Anterior cingulate cortex (tissue), 58 donors: Measurements from ENCODE around the gene OLFML3.

Source experiments
- DNase-seq, 58 donors: peaks; one replicate each; lab custom pipeline; 2025; lab: John Stamatoyannopoulos, UW

Gene OLFML3, protein sequence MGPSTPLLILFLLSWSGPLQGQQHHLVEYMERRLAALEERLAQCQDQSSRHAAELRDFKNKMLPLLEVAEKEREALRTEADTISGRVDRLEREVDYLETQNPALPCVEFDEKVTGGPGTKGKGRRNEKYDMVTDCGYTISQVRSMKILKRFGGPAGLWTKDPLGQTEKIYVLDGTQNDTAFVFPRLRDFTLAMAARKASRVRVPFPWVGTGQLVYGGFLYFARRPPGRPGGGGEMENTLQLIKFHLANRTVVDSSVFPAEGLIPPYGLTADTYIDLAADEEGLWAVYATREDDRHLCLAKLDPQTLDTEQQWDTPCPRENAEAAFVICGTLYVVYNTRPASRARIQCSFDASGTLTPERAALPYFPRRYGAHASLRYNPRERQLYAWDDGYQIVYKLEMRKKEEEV

DNA sequence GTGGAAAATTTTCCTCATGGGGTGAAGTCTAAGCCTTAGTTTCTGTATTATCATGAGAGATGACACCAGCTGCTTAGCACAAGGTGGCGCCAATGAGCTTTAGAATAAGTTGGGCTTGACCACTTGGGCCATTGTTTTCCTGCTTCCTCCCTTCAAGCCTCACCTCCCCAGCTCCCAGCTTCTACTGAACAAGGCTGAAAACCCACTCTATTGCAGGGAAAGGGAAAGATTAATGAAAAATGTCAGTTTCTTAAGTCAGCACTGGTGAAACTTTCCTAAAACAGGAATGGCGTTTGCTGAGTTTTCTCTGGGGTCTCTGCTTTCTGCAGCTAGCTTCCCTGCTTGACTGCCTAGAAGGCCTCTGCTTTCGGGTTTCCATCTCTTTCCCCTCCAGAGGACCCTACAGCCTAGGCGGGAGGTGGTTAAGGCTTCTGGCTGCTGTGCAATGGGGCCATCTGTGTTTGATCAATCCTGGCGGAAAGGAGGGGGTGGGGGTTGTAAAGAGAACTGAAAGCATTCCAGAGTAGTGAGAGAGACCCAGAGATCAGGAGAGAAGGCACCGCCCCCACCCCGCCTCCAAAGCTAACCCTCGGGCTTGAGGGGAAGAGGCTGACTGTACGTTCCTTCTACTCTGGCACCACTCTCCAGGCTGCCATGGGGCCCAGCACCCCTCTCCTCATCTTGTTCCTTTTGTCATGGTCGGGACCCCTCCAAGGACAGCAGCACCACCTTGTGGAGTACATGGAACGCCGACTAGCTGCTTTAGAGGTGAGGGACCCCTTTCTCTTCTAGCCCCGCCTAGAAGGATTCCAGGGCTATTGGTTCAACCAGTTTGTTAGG is at the start of gene OLFML3:
TSS of gene OLFML3 (plus strand) at position 612 of the 840 bp plus-strand sequence. CDS start at position 655, 43 bp downstream.
- DNase-seq = peak in 49 of 58 donors; percentile 22 to 86 (median 58)

DNA sequence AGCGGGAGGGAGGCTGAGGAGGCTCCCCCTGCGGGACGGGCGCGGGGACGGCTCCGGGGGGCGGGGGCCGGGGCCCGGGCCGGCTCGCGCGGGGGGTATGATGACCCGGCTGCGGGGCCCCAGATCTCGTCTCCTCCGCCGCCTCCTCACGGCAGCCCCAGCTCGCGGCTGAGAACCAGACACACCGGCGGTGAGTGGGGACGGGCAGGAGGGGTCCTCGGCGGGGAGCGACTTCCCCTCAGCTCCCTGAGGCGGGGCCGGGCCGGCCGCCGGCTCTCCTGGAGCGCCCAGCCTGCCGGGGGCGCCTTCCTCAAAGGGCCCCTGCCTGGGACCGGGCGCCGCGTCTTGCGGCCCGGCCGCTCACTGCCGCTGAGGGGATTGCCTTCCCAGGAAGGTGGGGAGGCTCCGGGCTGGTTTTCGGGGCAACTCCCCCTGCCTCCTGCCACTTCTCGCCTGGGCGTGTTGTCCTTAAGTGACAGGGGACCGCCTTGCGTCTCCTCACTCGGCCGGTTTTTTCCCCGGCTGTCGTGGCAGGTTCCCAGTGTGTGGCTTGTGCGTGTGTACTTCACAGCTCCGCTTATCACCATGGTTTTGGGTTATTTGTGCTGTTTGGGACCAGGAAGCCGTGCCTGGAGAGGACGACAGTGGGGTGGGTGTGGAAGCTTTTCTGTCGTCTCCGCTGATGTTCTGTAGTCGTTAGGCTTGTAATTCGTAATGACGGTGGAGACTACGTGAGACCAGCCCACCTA is 49.4 kb upstream of the OLFML3 start:
- peak in 34 of 58 donors; percentile 9 to 78 (median 56) for DNase-seq

DNA sequence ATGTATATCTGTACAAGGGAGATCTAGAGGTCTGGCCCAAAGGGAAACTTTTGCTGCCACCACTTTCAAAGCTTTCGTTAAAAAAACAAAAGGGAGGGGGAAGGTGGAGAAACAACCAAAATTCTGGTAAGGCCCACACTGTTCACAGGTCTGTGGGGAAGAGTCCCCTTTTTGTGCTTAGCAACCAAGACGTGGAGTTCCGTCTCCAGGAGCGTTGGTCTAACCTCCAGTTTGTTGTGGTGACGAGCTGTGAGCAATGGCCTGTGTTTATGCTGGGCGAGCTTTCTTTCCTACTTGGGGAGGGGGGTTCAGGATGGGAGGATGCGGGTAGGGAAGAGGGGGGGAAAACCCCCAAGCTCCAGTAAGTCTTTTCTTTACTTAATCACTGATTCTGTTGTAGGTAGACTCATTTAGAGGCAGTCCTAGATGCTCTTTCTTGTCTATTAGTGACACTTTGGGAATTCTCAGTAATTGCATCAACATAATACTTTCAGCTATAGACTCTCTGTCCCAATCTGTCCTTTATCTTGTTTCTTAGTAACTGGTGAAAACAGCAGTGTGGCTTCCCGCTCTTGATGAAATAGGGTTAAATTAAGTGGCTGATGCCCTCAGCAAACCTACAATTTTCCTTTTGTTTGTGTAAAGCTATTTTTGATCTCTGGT is 48.6 kb upstream of the OLFML3 start:
- peak in 2 of 58 donors; percentile 7 to 24 for DNase-seq

DNA sequence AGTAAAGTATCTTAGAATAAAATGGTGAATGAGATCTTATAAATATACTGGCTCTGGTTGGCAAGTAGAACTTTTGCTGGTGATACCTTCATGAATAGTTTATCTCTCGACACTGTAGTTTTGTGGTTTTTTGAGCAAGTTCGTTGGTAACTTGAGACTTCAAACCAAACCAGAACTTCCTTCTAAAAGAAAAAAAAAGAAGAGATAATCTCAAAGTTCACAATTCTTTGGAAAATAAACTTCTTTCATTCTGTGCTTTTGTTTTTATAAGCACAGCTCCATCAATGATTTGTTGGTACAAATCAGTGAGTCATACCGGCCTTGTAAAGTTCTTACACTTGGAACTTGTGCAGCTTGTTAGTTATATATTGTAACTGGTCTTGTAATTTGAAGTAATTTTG is 47.8 kb upstream of the OLFML3 start:
- DNase-seq = no peak

DNA sequence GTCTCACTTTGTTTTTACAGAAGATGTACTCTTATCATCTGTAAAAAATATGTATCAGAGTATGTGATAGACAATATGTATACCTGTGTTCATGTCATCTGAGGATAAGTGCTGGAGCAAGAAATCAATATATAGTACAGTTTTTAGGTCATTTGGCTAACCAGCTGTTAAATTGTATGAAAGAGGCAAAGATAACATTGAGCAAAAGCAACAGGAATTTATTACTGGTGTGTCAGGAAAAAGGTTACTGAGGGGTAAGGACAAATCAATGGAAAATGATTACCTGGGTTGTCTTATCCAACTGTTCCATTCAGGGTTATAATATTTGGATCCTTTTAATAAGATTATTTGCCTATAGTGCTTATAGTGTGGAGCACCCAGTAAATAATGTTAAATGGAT is 45.3 kb upstream of the OLFML3 start:
- DNase-seq = no peak

DNA sequence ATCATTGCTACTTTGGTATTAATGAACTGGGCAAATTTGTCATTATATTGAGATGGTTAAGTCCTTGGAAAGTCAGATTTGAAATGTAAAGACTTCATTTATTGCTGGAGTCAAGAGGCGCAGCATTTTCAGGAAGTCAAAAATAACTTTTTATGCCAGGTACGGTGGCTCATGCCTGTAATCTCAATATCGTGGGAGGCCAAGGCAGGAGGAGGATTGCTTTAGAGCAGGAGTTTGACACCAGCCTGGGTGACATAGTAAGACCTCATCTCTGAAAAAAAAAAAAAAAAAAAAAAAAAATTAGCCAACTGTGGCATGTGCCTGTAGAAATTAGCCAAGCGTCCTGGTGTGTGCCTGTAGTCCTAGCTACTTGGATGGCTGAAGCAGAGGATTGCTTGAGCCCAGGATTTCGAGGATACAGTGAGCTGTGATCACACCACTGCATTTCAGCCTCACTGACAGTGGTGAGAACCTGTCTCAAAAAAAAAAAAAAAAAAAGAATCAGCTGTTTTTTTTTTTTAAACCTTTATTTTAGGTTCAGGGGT is 44.7 kb upstream of the OLFML3 start:
- no peak for DNase-seq

DNA sequence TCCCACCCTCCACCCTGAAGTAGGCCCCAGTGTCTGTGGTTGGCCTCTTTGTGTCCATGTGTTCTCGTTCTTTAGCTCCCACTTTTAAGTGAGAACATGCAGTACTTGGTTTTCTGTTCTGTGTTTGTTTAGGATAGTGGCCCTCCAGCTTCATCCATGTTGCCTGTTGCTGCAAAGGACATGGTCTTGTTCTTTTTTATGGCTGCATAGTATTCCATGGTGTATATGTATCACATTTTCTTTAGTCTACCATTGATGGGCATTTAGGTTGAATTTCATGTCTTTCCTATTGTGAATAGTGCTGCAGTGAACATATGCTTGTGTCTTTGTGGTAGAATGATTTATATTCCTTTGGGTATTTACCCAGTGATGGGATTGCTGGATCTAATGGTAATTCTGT is 44.1 kb upstream of the OLFML3 start:
- no peak for DNase-seq

DNA sequence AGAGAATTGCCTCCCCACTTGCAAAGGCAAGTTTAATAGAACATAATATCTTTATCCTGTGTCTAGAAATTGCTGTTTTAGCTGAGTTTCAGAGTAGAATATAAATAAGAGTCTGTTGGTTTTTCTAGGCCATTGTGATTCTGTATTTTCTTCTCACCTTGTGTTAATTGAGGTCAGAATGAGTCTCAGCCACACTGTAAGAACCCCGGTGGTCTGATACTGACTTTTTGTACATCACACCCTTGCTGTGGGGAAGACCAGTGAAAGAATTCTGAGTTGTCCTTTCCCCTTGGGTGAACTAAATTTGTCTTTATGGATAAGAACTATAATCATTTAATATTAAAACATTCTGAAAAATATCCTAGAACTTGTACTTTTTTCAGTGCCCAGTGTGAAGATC is 43.3 kb upstream of the OLFML3 start:
- no peak for DNase-seq

DNA sequence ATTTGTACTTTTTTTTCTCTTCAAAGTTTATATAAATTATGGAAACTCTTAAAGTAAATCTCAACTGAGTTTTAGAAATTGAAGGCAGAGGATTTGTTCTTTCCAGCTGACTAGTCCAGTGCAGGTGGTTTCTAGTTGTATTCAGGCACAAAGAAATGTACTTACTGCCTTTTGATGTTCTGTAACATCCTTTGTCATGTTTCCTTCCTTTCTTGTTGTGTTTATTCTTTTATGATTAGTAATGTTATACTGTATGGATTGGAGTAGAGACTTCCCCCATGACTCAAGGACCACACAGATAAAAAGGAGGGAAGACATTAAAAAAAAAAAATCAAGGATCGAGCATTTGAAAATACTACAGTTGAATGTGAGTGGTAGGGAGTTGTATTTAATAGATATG is 42.1 kb upstream of the OLFML3 start:
- DNase-seq = no peak

DNA sequence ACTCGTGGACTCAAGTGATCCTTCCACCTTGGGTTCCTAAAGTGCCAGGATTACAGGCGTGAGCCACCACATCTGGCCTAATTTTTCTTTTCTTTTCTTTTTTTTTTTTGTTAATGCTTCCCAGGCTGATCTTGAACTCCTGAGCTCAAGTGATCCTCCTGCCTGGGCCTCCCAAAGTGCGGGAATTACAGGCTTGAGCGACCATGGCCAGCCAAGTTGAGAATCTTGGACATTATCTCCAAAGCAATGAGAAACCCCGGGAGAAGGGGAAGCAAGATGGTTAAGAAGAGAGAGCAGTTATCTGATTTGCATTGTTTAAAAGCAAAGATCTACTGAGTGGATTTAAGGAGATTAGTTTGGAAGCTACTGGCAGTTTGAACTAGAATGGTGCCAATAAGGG is 41.1 kb upstream of the OLFML3 start:
- no peak for DNase-seq

DNA sequence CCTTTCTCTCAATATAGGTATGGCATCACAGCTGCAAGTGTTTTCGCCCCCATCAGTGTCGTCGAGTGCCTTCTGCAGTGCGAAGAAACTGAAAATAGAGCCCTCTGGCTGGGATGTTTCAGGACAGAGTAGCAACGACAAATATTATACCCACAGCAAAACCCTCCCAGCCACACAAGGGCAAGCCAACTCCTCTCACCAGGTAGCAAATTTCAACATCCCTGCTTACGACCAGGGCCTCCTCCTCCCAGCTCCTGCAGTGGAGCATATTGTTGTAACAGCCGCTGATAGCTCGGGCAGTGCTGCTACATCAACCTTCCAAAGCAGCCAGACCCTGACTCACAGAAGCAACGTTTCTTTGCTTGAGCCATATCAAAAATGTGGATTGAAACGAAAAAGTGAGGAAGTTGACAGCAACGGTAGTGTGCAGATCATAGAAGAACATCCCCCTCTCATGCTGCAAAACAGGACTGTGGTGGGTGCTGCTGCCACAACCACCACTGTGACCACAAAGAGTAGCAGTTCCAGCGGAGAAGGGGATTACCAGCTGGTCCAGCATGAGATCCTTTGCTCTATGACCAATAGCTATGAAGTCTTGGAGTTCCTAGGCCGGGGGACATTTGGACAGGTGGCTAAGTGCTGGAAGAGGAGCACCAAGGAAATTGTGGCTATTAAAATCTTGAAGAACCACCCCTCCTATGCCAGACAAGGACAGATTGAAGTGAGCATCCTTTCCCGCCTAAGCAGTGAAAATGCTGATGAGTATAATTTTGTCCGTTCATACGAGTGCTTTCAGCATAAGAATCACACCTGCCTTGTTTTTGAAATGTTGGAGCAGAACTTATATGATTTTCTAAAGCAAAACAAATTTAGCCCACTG is 38.7 kb upstream of the OLFML3 start:
- DNase-seq = no peak

DNA sequence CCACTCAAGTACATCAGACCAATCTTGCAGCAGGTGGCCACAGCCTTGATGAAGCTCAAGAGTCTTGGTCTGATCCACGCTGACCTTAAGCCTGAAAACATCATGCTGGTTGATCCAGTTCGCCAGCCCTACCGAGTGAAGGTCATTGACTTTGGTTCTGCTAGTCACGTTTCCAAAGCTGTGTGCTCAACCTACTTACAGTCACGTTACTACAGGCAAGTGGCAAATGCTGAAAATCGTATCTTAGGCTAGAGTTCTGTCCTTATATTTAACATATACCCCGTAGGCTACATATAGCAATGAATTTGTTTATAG is 38.1 kb upstream of the OLFML3 start:
- DNase-seq = no peak

DNA sequence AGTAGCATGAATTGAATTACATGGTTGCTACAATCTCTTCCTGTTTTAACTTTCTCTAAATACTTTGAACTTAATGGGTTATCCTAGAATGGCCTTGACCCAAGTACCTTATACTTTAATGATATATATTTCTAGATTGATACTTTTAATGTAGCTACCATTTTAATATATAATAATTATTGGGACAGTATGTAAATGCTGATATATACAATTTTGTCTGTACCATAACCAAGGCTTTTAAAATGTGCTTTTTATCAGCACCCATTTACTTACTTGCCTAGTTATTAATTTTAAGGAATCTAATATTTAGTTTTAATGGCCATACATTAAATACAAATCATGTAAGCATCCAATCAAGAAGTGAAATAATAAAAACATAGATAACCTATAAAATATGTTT is 36.7 kb upstream of the OLFML3 start:
- DNase-seq = no peak

DNA sequence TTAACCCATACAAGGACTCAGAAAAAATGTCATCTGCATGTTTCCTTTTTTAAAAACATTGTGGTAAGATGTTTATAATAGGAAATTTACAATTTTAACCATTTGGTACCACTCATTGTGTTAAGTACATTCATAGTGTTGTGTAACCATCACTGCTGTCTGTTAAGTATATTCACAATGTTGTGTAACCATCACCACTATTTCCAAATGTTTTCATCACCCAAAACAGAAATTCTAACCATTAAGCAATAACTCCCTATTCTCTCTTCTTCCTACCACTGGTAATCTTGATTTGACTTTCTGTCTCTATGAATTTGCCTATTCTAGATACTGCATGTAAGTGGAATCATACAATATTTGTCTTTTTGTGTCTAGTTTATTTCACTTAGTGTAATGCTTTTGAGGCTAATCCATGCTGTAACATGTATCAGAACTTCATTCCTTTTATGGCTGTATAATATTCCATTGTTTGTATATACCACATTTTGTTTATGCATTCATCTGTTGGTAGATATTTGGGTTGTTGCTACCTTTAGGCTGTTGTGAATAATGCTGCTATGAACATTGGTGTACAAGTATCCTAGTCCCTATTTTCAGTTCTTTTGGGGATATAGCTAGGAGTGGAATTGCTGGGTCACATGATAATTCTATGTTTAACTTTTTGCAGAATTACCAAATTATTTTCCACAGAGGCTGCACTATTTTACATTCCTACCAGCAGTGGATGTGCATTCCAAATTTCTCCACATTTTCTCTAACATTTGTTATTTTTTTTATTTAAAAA is 36.1 kb upstream of the OLFML3 start:
- DNase-seq = no peak

DNA sequence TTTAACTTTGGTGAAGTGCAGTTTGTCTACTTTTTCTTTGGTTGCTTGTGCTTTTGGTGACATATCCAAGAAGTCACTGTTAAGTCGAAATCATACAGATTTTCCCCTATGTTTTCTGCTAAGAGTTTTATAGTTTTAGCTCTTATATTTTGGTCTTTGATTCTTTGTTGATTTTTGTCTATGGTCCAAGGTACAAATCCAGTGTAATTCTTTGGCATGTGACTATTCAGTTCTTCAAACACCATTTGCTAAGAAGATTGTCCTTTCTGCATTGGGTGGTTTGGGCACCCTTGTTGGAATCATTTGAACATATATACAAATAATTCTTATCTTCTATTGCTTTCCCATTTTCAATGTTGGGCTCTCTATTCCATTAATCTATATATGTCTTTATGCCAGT is 33.9 kb upstream of the OLFML3 start:
- no peak for DNase-seq

DNA sequence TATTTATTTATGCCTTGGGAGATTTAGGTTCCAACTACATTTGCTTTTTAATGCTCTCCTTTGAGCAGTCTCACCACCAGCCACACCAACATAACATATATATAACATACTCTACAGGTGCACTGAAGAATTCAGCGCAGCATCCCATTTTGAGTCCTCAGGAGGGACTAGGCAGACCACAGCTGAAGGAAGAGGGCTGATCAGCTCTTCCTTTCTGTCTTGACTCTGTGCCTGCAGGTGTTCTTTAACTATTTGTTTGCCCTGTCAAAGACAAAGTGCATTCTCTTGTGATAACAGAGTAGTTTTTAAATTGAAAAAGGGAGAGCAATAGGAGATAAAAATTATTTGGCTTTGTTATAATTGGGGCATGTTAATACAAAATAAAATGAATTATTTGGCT is 33.2 kb upstream of the OLFML3 start:
- no peak for DNase-seq

DNA sequence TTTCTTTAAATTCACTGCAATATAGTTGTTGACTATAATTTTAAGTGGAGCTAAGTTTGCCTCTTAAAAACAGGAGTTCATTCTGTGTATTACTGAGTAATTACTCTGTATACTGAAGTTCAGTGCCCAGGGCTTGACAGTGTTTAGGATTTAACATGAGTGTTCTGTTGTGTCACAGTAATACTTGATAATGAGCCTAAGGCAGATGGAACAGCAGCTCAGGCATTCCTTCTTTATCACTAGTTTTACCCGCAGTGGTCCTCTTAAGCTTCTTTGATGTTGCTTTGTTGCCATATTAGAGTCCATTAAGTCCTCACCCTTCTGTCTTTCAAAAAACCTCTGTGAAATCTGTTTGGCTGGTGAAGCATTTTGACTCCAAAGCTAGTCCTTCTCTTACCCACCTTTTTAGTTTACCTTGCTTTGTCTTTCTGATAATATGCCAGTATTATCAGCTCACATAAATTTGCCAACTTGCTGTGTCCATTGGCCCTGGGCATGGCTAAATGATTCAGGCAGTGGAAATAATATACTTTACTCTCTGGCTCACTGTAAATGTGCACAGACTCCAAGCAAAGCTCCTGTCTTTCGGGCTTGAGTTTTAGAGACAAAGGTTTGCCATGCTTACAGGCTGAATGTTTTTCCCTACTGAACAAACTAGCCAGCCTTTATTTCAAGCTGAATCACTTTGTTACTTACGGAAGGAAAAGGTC is 32.4 kb upstream of the OLFML3 start:
- no peak for DNase-seq
